HL-60 (cell line): ENCODE results near the gene TM6SF1.
"Not testable (repeated sequence)": the region's sequence is repeated elsewhere in the genome, so short reads cannot be mapped to it uniquely, and the experiment has no call there.

Experiments
- POLR2AphosphoS5 ChIP-seq: IDR thresholded peaks from 2 replicates; pipeline ENCODE4 v1.6.1; 2012; ENCODE audit warnings: low read depth
- SPI1 ChIP-seq: IDR thresholded peaks from 2 replicates; pipeline ENCODE4 v1.6.1; 2012; ENCODE audit warnings: low read depth, mild to moderate bottlenecking, borderline replicate concordance
- TF ChIP-seq, protein P1 (sequence below): IDR thresholded peaks from one replicate; pipeline ENCODE4 v1.5.1; 2011; ENCODE audit warnings: low read length, control low read depth, inconsistent platforms; ENCODE audit not compliant: insufficient read depth
- TF ChIP-seq, protein P2 (sequence below): IDR thresholded peaks from 2 replicates; pipeline ENCODE4 v1.6.1; 2012; ENCODE audit warnings: low read depth; ENCODE audit not compliant: insufficient replicate concordance

DNA sequence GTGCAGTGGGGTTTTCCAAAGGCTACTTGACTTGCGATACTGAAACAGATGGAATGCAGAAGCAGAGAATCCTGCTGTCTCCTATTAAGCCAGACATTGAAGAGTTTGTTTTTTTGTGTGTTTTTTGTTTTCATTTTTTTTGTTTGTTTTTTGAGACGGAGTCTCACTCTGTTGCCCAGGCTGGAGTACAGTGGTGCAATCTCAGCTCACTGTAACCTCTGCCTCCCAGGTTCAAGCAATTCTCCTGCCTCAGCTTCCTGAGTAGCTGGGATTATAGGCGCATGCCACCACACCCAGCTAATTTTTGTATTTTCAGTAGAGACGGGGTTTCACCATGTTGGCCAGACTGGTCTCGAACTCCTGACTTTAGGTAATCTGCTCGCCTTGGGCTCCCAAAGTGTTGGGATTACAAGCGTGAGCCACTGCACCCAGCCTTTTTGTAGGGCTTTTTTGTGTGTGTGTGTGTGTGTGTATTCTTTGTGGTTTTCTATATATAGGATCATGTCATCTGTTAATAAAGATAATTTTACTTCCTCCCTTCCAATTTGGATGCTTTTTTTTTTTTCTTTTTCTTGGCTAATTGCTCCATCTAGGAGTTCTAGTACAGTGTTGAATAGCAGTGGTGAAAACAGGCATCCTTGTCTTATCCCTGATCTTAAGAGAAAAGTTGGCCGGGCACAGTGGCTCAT, 21.4 kb upstream of the TM6SF1 start:
- TF ChIP-seq, protein P1, sequence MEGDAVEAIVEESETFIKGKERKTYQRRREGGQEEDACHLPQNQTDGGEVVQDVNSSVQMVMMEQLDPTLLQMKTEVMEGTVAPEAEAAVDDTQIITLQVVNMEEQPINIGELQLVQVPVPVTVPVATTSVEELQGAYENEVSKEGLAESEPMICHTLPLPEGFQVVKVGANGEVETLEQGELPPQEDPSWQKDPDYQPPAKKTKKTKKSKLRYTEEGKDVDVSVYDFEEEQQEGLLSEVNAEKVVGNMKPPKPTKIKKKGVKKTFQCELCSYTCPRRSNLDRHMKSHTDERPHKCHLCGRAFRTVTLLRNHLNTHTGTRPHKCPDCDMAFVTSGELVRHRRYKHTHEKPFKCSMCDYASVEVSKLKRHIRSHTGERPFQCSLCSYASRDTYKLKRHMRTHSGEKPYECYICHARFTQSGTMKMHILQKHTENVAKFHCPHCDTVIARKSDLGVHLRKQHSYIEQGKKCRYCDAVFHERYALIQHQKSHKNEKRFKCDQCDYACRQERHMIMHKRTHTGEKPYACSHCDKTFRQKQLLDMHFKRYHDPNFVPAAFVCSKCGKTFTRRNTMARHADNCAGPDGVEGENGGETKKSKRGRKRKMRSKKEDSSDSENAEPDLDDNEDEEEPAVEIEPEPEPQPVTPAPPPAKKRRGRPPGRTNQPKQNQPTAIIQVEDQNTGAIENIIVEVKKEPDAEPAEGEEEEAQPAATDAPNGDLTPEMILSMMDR = not testable (repeated sequence)
- TF ChIP-seq, protein P2, sequence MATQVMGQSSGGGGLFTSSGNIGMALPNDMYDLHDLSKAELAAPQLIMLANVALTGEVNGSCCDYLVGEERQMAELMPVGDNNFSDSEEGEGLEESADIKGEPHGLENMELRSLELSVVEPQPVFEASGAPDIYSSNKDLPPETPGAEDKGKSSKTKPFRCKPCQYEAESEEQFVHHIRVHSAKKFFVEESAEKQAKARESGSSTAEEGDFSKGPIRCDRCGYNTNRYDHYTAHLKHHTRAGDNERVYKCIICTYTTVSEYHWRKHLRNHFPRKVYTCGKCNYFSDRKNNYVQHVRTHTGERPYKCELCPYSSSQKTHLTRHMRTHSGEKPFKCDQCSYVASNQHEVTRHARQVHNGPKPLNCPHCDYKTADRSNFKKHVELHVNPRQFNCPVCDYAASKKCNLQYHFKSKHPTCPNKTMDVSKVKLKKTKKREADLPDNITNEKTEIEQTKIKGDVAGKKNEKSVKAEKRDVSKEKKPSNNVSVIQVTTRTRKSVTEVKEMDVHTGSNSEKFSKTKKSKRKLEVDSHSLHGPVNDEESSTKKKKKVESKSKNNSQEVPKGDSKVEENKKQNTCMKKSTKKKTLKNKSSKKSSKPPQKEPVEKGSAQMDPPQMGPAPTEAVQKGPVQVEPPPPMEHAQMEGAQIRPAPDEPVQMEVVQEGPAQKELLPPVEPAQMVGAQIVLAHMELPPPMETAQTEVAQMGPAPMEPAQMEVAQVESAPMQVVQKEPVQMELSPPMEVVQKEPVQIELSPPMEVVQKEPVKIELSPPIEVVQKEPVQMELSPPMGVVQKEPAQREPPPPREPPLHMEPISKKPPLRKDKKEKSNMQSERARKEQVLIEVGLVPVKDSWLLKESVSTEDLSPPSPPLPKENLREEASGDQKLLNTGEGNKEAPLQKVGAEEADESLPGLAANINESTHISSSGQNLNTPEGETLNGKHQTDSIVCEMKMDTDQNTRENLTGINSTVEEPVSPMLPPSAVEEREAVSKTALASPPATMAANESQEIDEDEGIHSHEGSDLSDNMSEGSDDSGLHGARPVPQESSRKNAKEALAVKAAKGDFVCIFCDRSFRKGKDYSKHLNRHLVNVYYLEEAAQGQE = not testable (repeated sequence)
- not testable (repeated sequence) for TF ChIP-seq SPI1, POLR2AphosphoS5
